Lower leg skin (tissue), 4 donors: ENCODE results near the gene DBI. TPM values are rescaled to one million over a fixed set of nuclear protein-coding genes. Genes with fewer than 3 reads are reported as not detected.

ENCODE experiments used
- DNase-seq, 2 donors: peaks; one replicate each; pipeline ENCODE4 v3.0.0-alpha.2; 2019; ENCODE audit warnings: low spot score in 2 of 2
- H3K4me3 ChIP-seq: fragments of 200-600 bp; sonication (generic); 2 replicates; pipeline ENCODE4 v1.5.1; 2017; ENCODE audit warnings: mild to moderate bottlenecking, low read depth; ENCODE audit not compliant: poor library complexity, severe bottlenecking
- POLR2A ChIP-seq, 2 donors: fragments of 450-650 bp; IDR thresholded peaks; one replicate each; pipeline ENCODE4 v1.6.1; 2016 to 2017; ENCODE audit warnings: antibody characterized with exemption in 2 of 2, mild to moderate bottlenecking in 1 of 2, moderate library complexity in 1 of 2
- WGBS, 2 donors: methylation state at CpG; one replicate each; pipeline ENCODE4 v1.1.5; 2018; 5-methylcytosine and 5-hydroxymethylcytosine counted together
- intact Hi-C: fragments of 100-400 bp; cut with DNase I; formaldehyde crosslinking; loops from one replicate; pipeline ENCODE4 v1.15.0; 2023; ENCODE audit warnings: low total_unique reads
- total RNA-seq, 4 donors: library from RNA; depleted of rRNA; stranded (reverse); fragments of >200 nt; gene quantifications; one replicate each; pipeline ENCODE4 v1.1.0, GENCODE V29; 2016
- TF ChIP-seq, protein P1 (sequence below), 3 donors: fragments of 450-650 bp; IDR thresholded peaks; one replicate each; pipeline ENCODE4 v1.5.1; 2016; ENCODE audit warnings: antibody characterized with exemption in 3 of 3, mild to moderate bottlenecking in 3 of 3, moderate library complexity in 2 of 3

The DBI gene
- total RNA-seq, 4 donors from 2014 or later, result 266 to 369 (median 326) TPM

DNA sequence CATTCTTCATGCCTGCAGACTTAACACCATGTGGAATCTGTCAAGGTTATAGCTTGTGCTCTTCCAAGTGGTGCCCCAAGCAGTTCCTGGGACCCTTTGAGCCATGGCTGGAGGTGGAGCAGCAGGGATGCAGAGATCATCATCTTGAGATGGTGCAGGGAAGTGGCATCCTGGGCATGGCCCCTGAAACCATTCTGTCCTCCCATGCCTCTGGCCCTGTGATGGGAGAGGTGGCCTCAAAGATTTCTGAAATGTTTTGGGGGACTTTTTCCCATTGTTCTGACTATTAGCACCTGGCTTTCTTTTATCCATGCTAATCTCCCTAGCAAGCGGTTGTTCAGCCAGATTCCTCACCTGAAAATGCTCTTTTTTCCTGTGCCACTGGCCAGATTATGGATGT is 54.5 kb downstream of the DBI start:
- 100% methylated on average over 1 of the region's 1 CpG for WGBS, 2 donors
- intact Hi-C loops, result no loop called here
- DNase-seq, result peak in 1 of 2 donors; percentile 14
- H3K4me3 ChIP-seq, result no peak overlapping the region
- TF ChIP-seq, protein P1, sequence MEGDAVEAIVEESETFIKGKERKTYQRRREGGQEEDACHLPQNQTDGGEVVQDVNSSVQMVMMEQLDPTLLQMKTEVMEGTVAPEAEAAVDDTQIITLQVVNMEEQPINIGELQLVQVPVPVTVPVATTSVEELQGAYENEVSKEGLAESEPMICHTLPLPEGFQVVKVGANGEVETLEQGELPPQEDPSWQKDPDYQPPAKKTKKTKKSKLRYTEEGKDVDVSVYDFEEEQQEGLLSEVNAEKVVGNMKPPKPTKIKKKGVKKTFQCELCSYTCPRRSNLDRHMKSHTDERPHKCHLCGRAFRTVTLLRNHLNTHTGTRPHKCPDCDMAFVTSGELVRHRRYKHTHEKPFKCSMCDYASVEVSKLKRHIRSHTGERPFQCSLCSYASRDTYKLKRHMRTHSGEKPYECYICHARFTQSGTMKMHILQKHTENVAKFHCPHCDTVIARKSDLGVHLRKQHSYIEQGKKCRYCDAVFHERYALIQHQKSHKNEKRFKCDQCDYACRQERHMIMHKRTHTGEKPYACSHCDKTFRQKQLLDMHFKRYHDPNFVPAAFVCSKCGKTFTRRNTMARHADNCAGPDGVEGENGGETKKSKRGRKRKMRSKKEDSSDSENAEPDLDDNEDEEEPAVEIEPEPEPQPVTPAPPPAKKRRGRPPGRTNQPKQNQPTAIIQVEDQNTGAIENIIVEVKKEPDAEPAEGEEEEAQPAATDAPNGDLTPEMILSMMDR (IDR thresholded peaks at IDR 0.05), result no peak
- no peak for TF ChIP-seq POLR2A (IDR thresholded peaks at IDR 0.05)

DNA sequence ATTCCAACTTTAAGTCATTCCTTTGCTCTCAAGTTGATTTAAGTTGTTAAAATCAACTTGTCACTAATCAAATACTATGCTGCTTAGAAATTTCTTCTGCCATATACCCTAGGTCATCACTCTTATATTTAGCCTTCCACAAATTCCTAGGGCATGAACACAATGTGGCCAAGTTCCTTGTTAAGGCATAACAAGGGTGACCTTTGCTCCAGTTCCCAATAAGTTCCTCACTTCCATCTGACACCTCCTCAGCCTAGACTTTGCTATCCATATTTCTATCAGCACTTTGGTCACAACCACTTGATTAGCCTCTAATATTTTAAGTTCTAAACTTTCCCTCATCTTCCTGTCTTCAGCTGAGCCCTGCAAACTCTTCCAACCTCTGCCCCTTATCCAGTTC is 55.0 kb downstream of the DBI start:
- TF ChIP-seq POLR2A (IDR thresholded peaks at IDR 0.05), result no peak
- TF ChIP-seq, protein P1 (IDR thresholded peaks at IDR 0.05), result no peak
- intact Hi-C loops, result no loop called here

More for the DNA sequence above, 55.0 kb downstream of the DBI start:
- DNase-seq, result no peak
- H3K4me3 ChIP-seq, result no peak overlapping the region

Other genes with a start within 250 kb of the DBI start
- gene C1QL2, start 208.2 kb upstream of the DBI start, total RNA-seq, result under 1 TPM in 2 of 4 donors, not detected in 2; 0.22 to 0.65 TPM
- 10 to 100 TPM; 16.7 to 25.1 (median 22.0) TPM for gene STEAP3, start 143.1 kb upstream of the DBI start, total RNA-seq
- gene C2orf76, start 143 bp upstream of the DBI start, total RNA-seq, result 10 to 100 TPM; 13.3 to 18.3 (median 16.7) TPM
- gene TMEM37, start 64.9 kb downstream of the DBI start, total RNA-seq, result 1 to 10 TPM; 2.8 to 8.7 (median 6.8) TPM
- gene SCTR, start 157.5 kb downstream of the DBI start, total RNA-seq, result not detected
- gene CFAP221, start 177.5 kb downstream of the DBI start, total RNA-seq, result not detected